ENCODE data around the gene PAQR6. TPM values are rescaled to one million over a fixed set of nuclear protein-coding genes. Genes with fewer than 3 reads are reported as not detected.

PAQR6 gene
- total RNA-seq, 6 experiments from 2014 or later, result 0.45 to 0.65 (median 0.52) TPM

DNA sequence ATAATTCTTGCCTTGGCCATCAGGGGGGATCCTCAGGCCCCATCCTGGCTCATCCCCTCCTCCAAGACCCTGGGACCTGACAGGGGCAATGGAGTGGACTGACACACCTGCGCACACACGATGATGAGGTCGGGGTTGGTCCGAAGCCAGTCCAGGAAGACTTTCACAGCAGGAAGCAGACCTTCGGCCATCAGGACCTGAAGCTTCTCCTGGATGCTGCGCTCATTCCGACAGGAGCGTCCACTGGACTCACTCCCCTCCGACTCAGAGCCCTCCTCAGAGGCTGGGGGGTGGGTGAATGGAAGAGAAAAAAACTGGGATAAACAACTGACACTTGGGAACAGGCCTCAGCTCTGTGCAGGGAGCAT is 15.4 kb upstream of the PAQR6 start:
- TF ChIP-seq, protein P1, sequence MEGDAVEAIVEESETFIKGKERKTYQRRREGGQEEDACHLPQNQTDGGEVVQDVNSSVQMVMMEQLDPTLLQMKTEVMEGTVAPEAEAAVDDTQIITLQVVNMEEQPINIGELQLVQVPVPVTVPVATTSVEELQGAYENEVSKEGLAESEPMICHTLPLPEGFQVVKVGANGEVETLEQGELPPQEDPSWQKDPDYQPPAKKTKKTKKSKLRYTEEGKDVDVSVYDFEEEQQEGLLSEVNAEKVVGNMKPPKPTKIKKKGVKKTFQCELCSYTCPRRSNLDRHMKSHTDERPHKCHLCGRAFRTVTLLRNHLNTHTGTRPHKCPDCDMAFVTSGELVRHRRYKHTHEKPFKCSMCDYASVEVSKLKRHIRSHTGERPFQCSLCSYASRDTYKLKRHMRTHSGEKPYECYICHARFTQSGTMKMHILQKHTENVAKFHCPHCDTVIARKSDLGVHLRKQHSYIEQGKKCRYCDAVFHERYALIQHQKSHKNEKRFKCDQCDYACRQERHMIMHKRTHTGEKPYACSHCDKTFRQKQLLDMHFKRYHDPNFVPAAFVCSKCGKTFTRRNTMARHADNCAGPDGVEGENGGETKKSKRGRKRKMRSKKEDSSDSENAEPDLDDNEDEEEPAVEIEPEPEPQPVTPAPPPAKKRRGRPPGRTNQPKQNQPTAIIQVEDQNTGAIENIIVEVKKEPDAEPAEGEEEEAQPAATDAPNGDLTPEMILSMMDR (IDR thresholded peaks at IDR 0.05), result no peak; the same call in 1 of the 2 replicates
- H3K36me3 Mint-ChIP-seq (ENCODE audit: low read depth), result peaks cover 69% of the 10 kb centered on the region
- H3K4me1 Mint-ChIP-seq (ENCODE audit: low read depth), result peaks cover 37% of the 10 kb centered on the region
- peaks cover 2% of the 10 kb centered on the region; the same call in 1 of the 2 replicates for H3K27me3 Mint-ChIP-seq (ENCODE audit: insufficient read depth)
- peak overlapping the region; percentile 61; the same call in 1 of the 2 replicates for H3K4me3 Mint-ChIP-seq
- H3K9me3 Mint-ChIP-seq, result no peaks in the 10 kb centered on the region
- no peak for DNase-seq
- peak overlapping the region; percentile 86 for H3K27ac Mint-ChIP-seq

DNA sequence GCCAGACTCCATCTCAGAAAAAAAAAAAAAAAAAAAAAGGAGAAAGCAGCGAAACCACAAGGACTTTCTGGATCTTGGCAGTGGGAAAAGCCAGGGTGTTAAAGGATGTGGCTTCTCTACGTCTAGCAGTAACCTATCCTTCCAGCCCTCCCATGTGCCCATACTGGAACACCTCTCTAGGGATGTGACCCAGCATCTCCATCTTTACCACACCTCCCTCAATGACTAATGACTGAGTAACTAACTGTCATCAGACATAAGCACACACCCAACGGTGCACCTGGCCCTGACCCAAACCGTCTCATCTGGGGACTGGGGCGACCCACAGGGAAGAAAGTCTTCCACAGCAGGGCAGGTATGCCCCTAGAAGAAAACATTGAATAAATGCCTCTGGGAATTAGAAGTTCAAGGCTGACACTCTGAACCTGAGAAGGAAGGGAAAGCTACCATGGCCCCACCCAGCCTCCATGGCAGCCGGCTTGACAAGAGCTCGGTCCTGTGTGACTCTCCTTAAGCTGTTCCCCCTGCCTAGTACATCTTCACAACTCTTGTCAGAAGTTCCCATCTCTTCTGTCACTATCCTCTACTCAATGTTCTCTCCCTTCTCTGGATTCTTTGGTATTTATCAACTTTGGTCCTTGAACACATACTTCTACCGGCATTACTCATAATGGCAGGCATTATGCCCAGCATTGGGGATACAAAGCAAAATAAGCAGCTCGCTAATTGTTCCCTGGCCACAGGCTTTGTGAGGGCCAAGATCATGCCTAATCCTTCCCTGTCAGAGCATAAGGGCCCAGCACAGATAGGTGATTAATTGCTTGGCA is 14.8 kb upstream of the PAQR6 start:
- H3K4me3 Mint-ChIP-seq, result peak overlapping the region; percentile 61
- peaks cover 2% of the 10 kb centered on the region; the same call in 1 of the 2 replicates for H3K27me3 Mint-ChIP-seq (ENCODE audit: insufficient read depth)
- TF ChIP-seq, protein P1 (IDR thresholded peaks at IDR 0.05), result no peak
- peak; percentile 89 for DNase-seq
- H3K4me1 Mint-ChIP-seq (ENCODE audit: low read depth), result peaks cover 34% of the 10 kb centered on the region
- H3K36me3 Mint-ChIP-seq (ENCODE audit: low read depth), result peaks cover 69% of the 10 kb centered on the region
- peak overlapping the region; percentile 86 for H3K27ac Mint-ChIP-seq
- H3K9me3 Mint-ChIP-seq, result no peaks in the 10 kb centered on the region

DNA sequence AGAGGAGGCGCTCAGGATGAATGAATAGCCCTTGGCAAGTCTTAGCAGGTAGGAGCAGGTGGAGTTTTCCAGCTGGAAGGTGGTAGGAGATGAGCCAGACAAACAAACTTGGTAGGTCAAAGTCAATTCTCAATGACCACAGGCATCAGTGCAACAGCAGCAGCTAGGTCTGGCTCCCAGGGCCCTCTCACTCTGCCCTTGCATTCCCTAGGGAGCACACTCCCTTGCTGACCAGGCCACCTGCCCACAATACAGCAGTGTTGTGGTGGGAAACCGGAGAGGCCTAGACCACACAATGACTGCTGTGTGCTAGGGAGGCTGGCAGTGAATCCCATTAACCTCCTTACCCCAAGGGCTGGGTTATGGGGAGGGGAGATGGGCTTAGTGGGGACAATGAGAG is 13.0 kb upstream of the PAQR6 start:
- TF ChIP-seq, protein P1 (IDR thresholded peaks at IDR 0.05), result no peak
- no peak for DNase-seq
- peaks cover 40% of the 10 kb centered on the region for H3K4me1 Mint-ChIP-seq (ENCODE audit: low read depth)
- peak overlapping the region; percentile 81 for H3K27ac Mint-ChIP-seq
- H3K27me3 Mint-ChIP-seq (ENCODE audit: insufficient read depth), result peaks cover 2% of the 10 kb centered on the region
- H3K4me3 Mint-ChIP-seq, result no peak overlapping the region
- H3K9me3 Mint-ChIP-seq, result no peaks in the 10 kb centered on the region
- H3K36me3 Mint-ChIP-seq (ENCODE audit: low read depth), result peaks cover 67% of the 10 kb centered on the region

DNA sequence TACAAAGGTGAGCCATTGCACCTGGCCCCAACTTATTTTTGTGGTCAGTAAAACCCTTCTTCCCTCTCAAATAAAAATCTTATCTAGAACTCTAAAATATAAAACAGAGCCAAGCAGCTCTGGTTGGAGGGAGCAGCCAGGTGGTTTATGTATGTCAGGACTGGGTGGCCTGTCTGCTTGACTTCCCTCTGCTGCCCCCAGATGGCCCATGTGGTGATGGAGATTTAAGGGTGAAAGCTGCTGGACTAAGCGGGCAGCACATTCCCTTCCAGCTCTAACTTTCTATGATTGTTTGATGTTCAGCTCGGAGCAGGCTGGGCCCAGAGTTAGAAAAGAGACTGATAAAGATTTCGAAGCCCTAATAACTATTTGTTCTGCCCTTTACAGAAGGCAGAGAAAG is 11.9 kb upstream of the PAQR6 start:
- H3K9me3 Mint-ChIP-seq, result no peaks in the 10 kb centered on the region
- TF ChIP-seq, protein P1 (IDR thresholded peaks at IDR 0.05), result peak; percentile 36
- peaks cover 60% of the 10 kb centered on the region for H3K36me3 Mint-ChIP-seq (ENCODE audit: low read depth)
- peak overlapping the region; percentile 40; the same call in 1 of the 2 replicates for H3K27ac Mint-ChIP-seq
- no peak overlapping the region for H3K4me3 Mint-ChIP-seq
- H3K27me3 Mint-ChIP-seq (ENCODE audit: insufficient read depth), result peaks cover 2% of the 10 kb centered on the region
- no peak for DNase-seq
- peaks cover 40% of the 10 kb centered on the region for H3K4me1 Mint-ChIP-seq (ENCODE audit: low read depth)

DNA sequence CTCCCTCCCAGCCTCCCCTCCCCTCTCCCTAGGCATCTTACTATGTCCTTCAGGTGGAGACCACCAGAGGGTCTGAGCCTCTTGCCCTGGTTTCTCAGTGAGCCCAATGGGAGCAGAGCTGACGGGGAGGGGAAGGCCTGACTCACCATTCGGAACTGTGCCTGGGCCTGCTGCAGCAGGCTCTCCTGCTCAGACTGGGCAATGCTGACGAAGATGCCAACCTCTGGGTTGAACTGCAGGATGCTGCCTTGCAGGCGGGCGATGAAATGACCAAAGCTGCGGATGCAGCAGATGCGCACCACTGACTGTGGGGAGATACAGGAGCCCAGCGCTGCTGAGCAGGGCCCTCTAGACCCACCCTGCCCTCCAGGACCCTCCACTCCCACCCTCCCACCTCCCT is 11.0 kb upstream of the PAQR6 start:
- TF ChIP-seq, protein P1 (IDR thresholded peaks at IDR 0.05), result no peak
- Mint-ChIP-seq H3K27me3 (ENCODE audit: insufficient read depth) (peaks cover 2% of the 10 kb centered on the region), H3K9me3 (no peaks in the 10 kb centered on the region), H3K36me3 (ENCODE audit: low read depth) (peaks cover 58% of the 10 kb centered on the region), H3K27ac (no peak overlapping the region), H3K4me1 (ENCODE audit: low read depth) (peaks cover 33% of the 10 kb centered on the region), H3K4me3 (no peak overlapping the region)
- no peak for DNase-seq
